Erythroblast (primary cell): ENCODE data around the gene DDX54.

Experiments used
- GATA1 ChIP-seq: IDR thresholded peaks from 2 replicates; pipeline ENCODE4 v1.6.1; 2011; ENCODE audit warnings: low read depth, mild to moderate bottlenecking, control low read depth, low read length, moderate library complexity
- POLR2A ChIP-seq: IDR thresholded peaks from 2 replicates; pipeline ENCODE4 v1.6.1; 2011; ENCODE audit warnings: mild to moderate bottlenecking, low read length

GRCh38 chr12:113222730-113223531, 37.7 kb upstream of the DDX54 start:
- TF ChIP-seq POLR2A (no peak), GATA1 (no peak)
